Measurements from ENCODE around the gene HIBADH.

HIBADH gene

DNA sequence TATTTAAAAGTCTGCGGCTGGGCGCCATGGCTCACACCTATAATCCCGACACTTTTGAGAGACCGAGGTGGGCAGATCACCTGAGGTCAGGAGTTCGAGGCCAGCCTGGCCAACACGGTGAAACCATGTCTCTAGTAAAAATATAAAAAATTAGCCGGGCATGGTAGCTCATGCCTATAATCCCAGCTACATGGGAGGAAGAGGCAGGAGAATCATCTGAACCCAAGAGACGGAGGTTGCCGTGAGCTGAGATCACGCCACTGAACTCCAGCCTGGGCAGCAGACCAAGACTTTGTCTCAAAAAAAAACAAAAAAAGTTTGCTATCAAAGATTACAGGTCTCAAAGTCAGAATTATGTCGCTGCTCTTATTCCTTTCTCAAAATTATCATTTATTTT is 55.5 kb downstream of the HIBADH start:
- Histone ChIP-seq H3K4me3 (ENCODE audit: severe bottlenecking) (no peak overlapping the region), H3K4me1 (ENCODE audit: insufficient read depth, poor library complexity, severe bottlenecking) (peaks cover 57% of the 10 kb centered on the region), H3K27ac (ENCODE audit: poor library complexity, severe bottlenecking) (peak overlapping the region; percentile 69), H3K36me3 (ENCODE audit: low read depth) (0 out of 2 replicates have a peak, but pooled peaks cover 4% of the 10 kb centered on the region), H3K27me3 (ENCODE audit: insufficient read depth, poor library complexity, severe bottlenecking) (no peaks in the 10 kb centered on the region), H3K9me3 (ENCODE audit: severe bottlenecking) (no peaks in the 10 kb centered on the region)
- ATAC-seq (ENCODE audit: low read depth) (no peak), DNase-seq (ENCODE audit: low spot score) (no peak)
- TF ChIP-seq, protein P1, sequence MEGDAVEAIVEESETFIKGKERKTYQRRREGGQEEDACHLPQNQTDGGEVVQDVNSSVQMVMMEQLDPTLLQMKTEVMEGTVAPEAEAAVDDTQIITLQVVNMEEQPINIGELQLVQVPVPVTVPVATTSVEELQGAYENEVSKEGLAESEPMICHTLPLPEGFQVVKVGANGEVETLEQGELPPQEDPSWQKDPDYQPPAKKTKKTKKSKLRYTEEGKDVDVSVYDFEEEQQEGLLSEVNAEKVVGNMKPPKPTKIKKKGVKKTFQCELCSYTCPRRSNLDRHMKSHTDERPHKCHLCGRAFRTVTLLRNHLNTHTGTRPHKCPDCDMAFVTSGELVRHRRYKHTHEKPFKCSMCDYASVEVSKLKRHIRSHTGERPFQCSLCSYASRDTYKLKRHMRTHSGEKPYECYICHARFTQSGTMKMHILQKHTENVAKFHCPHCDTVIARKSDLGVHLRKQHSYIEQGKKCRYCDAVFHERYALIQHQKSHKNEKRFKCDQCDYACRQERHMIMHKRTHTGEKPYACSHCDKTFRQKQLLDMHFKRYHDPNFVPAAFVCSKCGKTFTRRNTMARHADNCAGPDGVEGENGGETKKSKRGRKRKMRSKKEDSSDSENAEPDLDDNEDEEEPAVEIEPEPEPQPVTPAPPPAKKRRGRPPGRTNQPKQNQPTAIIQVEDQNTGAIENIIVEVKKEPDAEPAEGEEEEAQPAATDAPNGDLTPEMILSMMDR (IDR thresholded peaks at IDR 0.05; ENCODE audit: poor library complexity, severe bottlenecking), result no peak

DNA sequence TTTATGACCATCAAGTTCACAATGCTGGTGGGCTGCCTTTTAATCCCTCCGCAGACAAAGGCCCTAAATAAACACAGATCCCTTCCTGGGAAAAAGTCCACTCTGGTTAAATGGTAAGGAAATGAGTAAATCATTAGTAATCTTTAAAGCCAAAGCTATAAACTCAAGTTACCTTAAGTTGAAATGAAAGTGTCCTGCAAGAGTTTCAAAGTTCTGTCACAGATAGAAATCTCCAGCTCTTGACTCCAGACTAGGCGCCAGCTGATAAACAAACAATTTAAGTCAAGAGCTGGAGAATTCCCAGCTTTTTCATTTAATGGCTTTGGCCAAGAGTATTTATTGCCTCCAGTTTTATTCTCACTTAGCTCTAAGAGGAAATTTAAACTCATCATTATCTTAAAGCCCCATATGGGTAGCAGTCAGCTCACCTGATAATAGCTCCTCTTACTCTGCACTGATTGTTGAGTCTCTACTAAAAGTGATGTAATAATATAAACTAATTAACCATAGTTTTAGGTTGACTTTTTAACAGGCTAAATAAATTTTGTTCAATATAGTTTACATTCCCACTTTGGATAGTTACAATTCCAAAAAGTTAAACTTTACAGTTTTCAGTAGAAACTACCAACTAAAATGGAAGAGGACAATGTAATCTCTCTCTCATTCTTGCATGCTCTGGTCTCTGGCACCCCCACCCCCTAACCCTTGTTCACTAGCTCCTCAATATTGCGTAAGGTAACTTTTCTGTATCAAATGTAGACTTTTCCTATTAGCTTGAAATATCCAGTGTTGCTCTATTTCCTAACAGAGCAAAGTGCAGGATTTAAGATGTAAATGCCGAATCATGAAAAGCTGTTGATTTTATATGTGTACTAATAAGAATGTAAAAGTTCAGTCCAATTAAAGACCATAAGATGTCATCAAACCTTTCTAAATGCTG is 56.1 kb downstream of the HIBADH start:
- ATAC-seq (ENCODE audit: low read depth) (peak; percentile 62), DNase-seq (ENCODE audit: low spot score) (no peak)
- Histone ChIP-seq H3K4me3 (ENCODE audit: severe bottlenecking) (no peak overlapping the region), H3K4me1 (ENCODE audit: insufficient read depth, poor library complexity, severe bottlenecking) (peaks cover 56% of the 10 kb centered on the region), H3K36me3 (ENCODE audit: low read depth) (0 out of 2 replicates have a peak, but pooled peaks cover 4% of the 10 kb centered on the region), H3K27me3 (ENCODE audit: insufficient read depth, poor library complexity, severe bottlenecking) (no peaks in the 10 kb centered on the region), H3K27ac (ENCODE audit: poor library complexity, severe bottlenecking) (peak overlapping the region; percentile 69), H3K9me3 (ENCODE audit: severe bottlenecking) (no peaks in the 10 kb centered on the region)
- TF ChIP-seq, protein P1 (IDR thresholded peaks at IDR 0.05; ENCODE audit: poor library complexity, severe bottlenecking), result no peak

DNA sequence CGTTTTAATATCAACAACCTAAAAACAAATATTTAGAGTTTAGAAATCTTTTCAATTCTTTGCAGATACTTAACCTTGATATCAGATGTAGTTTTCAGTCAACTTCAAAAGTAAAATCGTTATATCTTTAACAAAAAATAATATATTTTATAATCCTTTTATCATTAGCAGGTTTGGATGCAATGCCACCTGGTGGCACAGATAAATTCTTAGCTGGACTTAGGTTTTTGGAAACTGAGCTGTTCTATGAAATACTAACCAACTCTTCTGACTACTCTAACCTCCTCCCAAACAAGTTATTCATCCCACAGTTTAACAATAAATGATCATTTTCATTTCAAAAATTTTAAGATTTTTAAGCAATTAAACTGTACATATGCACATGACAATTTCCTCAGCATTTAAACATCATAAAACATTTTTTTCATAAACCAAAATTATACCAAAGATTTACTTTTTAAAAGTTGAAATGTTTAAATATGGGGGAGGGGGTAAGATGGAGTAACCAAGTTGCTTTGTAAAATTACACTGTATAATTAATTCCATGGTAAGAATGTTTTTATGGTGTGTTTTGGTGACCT is 56.9 kb downstream of the HIBADH start:
- ATAC-seq (ENCODE audit: low read depth) (peak; percentile 82), DNase-seq (ENCODE audit: low spot score) (no peak)
- Histone ChIP-seq H3K36me3 (ENCODE audit: low read depth) (0 out of 2 replicates have a peak, but pooled peaks cover 4% of the 10 kb centered on the region), H3K9me3 (ENCODE audit: severe bottlenecking) (no peaks in the 10 kb centered on the region), H3K27ac (ENCODE audit: poor library complexity, severe bottlenecking) (peak overlapping the region; percentile 69), H3K4me3 (ENCODE audit: severe bottlenecking) (no peak overlapping the region), H3K27me3 (ENCODE audit: insufficient read depth, poor library complexity, severe bottlenecking) (no peaks in the 10 kb centered on the region), H3K4me1 (ENCODE audit: insufficient read depth, poor library complexity, severe bottlenecking) (peaks cover 48% of the 10 kb centered on the region)
- TF ChIP-seq, protein P1 (IDR thresholded peaks at IDR 0.05; ENCODE audit: poor library complexity, severe bottlenecking), result peak; percentile 88

DNA sequence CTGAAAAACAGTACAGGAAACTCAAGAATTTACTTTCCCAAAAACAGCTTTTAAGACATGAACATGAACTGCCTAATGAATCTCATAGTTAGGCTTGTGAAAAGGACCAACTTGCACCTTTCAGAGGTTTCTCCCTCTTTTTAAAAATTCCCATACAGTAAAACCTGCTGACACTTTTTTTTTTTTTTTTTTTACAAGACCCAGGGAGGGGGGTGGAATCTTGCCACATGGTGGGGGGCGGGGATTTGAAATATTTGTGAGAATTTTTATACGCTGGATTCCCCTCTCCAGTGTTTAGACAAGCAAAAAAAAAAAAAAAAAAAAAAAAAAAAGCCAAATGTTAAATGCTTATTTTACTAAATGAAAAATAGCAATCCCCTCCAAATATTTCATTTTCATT is 57.4 kb downstream of the HIBADH start:
- Histone ChIP-seq H3K4me3 (ENCODE audit: severe bottlenecking) (no peak overlapping the region), H3K27ac (ENCODE audit: poor library complexity, severe bottlenecking) (peak overlapping the region; percentile 69)
- DNase-seq (ENCODE audit: low spot score), result no peak

More for the DNA sequence above, 57.4 kb downstream of the HIBADH start:
- H3K36me3 ChIP-seq (ENCODE audit: low read depth), result 0 out of 2 replicates have a peak, but pooled peaks cover 4% of the 10 kb centered on the region
- H3K27me3 ChIP-seq (ENCODE audit: insufficient read depth, poor library complexity, severe bottlenecking), result no peaks in the 10 kb centered on the region
- H3K4me1 ChIP-seq (ENCODE audit: insufficient read depth, poor library complexity, severe bottlenecking), result peaks cover 43% of the 10 kb centered on the region
- TF ChIP-seq, protein P1 (IDR thresholded peaks at IDR 0.05; ENCODE audit: poor library complexity, severe bottlenecking), result no peak
- no peaks in the 10 kb centered on the region for H3K9me3 ChIP-seq (ENCODE audit: severe bottlenecking)
- ATAC-seq (ENCODE audit: low read depth), result no peak

Measured in RWPE2 (cell line).